Body of pancreas (tissue), 4 donors: ENCODE results near the gene SUGCT. TPM values are rescaled to one million over a fixed set of nuclear protein-coding genes. Genes with fewer than 3 reads are reported as not detected.

Source experiments
- ATAC-seq: fragments of 150-250 bp; one replicate; pipeline ENCODE4 v1.9.1; 2016
- DNase-seq, 4 donors: peaks; one replicate each; pipeline ENCODE4 v3.0.0-alpha.2; 2019
- H3K27ac ChIP-seq, 4 donors: fragments of 200-600 bp; sonication (generic); 1 replicate in 3 of 4; 2 replicates in 1 of 4; pipeline versions ENCODE4 v1.5.1 to v1.6.1; 2016 to 2019; ENCODE audit warnings: mild to moderate bottlenecking in 1 of 4, mixed read lengths in 1 of 4, moderate library complexity in 1 of 4
- H3K27me3 ChIP-seq, 2 donors: fragments of 200-600 bp; sonication (generic); one replicate each; pipeline ENCODE4 v1.6.0; 2016; ENCODE audit warnings: mild to moderate bottlenecking in 1 of 2
- H3K36me3 ChIP-seq, 2 donors: fragments of 200-600 bp; sonication (generic); replicated peaks in 1 of 2; 2 replicates each; pipeline ENCODE4 v1.5.1; 2016; ENCODE audit warnings: low read depth in 2 of 2; ENCODE audit not compliant: insufficient read depth in 1 of 2
- H3K4me1 ChIP-seq: fragments of 200-600 bp; sonication (generic); one replicate; pipeline ENCODE4 v1.6.0; 2016
- H3K4me3 ChIP-seq, 2 donors: fragments of 200-600 bp; sonication (generic); 1 replicate in 1 of 2; 2 replicates in 1 of 2; pipeline ENCODE4 v1.5.1; 2016 to 2019
- H3K9me3 ChIP-seq, 3 donors: fragments of 200-600 bp; sonication (generic); 1 replicate in 2 of 3; 2 replicates in 1 of 3; pipeline ENCODE4 v1.5.1; 2016
- POLR2A ChIP-seq, 3 donors: fragments of 450-650 bp; IDR thresholded peaks; one replicate each; pipeline ENCODE4 v1.6.1; 2016; ENCODE audit warnings: antibody characterized with exemption in 3 of 3, mild to moderate bottlenecking in 2 of 3
- whole genome bisulfite sequencing, 2 donors: methylation state at CpG; one replicate each; pipeline ENCODE4 v1.1.5; 2017; 5-methylcytosine and 5-hydroxymethylcytosine counted together
- intact Hi-C: fragments of 100-400 bp; cut with DNase I; formaldehyde crosslinking; loops from one replicate; pipeline ENCODE4 v1.15.1; 2023
- total RNA-seq, 2 donors: library from RNA; depleted of rRNA; stranded (reverse); fragments of >200 nt; gene quantifications; one replicate each; pipeline ENCODE4 v1.1.0, GENCODE V29; 2016
- TF ChIP-seq, protein P1 (sequence below), 7 experiments: fragments of 450-650 bp in 4 of 7; fragments of 200-600 bp in 3 of 7; sonication (generic) in 3 of 7; IDR thresholded peaks; one replicate each; pipeline ENCODE4 v1.5.1; 2016 to 2019; ENCODE audit warnings: antibody characterized with exemption in 7 of 7

Gene SUGCT
- total RNA-seq, 2 donors from 2014 or later: 0.78 to 1.3 TPM

DNA sequence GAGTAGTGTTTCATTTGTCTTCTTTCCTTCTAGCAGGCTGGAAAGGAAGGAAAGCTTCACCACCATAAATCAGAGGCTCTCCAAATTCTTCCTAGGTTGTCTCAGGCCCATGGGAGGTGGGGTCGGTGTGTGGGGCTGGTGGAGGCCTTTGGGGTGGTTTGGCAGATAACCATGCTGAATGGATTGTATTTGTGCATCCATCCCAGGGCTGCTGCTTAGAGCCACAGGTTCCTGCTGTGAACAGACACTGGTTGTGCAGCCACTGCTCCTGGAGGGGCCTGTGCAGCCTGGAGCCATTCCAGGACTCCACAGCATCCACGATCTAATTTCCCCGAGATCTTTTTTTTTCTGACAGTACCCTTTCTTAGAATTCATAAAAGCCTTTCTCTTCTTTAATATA lies 741.8 kb downstream of the SUGCT start:
- intact Hi-C loops: no loop called here
- no peak overlapping the region for H3K27ac ChIP-seq
- WGBS, 2 donors: 78 to 84% methylated on average over 3 of the region's 3 CpGs

DNA sequence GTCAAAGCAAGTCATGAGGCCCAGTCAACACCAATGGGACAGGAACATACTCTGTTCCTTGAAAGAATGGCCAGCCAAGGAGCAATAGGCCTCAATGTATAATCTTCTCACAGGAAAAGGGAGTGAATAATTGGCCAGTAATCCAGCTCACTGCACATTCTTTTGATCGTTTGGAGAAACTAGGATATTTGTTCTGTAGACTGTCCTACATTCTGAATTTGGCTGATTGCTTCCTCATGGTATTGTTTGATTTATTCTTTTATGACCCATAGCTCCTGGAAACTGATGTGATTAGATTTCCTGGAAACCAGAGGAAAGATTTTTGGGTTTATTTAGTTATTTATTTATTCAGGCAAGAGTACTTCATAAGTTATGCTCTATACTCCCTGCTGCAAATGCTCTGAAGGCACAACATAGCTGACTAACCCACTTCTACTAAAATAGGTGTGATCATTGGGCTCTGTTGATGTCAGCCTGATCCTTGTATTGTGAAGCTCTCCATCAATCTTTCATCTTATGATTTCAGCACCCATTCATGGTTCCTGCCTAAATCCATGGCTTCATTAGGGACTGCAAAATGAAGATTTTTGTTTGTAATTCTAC lies 745.2 kb downstream of the SUGCT start:
- no peaks in the 10 kb centered on the region for H3K4me1 ChIP-seq
- intact Hi-C loops: no loop called here
- H3K27me3 ChIP-seq: no peaks in the 10 kb centered on the region
- no peak for TF ChIP-seq POLR2A (IDR thresholded peaks at IDR 0.05)
- 19 to 28% methylated on average over 1 of the region's 1 CpG for WGBS, 2 donors
- no peak overlapping the region for H3K27ac ChIP-seq
- no peak for ATAC-seq
- no peaks in the 10 kb centered on the region for H3K9me3 ChIP-seq
- no peak overlapping the region for H3K4me3 ChIP-seq
- H3K36me3 ChIP-seq: no peaks in the 10 kb centered on the region
- DNase-seq: no peak

More for the DNA sequence above, 741.8 kb downstream of the SUGCT start:
- Histone ChIP-seq H3K4me3 (no peak overlapping the region), H3K9me3 (no peaks in the 10 kb centered on the region), H3K4me1 (no peaks in the 10 kb centered on the region), H3K36me3 (no peaks in the 10 kb centered on the region), H3K27me3 (no peaks in the 10 kb centered on the region)
- no peak for TF ChIP-seq POLR2A (IDR thresholded peaks at IDR 0.05)
- TF ChIP-seq, protein P1, sequence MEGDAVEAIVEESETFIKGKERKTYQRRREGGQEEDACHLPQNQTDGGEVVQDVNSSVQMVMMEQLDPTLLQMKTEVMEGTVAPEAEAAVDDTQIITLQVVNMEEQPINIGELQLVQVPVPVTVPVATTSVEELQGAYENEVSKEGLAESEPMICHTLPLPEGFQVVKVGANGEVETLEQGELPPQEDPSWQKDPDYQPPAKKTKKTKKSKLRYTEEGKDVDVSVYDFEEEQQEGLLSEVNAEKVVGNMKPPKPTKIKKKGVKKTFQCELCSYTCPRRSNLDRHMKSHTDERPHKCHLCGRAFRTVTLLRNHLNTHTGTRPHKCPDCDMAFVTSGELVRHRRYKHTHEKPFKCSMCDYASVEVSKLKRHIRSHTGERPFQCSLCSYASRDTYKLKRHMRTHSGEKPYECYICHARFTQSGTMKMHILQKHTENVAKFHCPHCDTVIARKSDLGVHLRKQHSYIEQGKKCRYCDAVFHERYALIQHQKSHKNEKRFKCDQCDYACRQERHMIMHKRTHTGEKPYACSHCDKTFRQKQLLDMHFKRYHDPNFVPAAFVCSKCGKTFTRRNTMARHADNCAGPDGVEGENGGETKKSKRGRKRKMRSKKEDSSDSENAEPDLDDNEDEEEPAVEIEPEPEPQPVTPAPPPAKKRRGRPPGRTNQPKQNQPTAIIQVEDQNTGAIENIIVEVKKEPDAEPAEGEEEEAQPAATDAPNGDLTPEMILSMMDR (IDR thresholded peaks at IDR 0.05): no peak
- ATAC-seq: no peak
- no peak for DNase-seq

DNA sequence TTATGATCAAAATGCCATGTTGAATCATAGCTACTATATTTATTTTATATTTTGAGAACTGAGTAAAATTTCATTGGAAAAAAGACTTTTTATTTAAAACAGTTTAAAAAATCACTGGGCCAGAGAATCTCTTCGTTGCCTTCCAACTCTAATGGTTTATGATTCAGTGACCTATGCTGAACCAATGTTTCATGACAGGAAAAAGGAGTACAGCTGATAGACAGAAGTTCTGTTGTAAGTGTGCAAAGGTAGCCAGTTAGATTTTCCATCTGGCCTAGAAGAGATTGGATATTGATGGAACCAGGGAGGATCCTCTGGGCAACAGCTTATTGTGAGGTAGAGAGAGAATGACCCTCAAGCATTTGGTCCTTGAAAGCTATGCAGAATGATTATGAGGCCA lies 745.8 kb downstream of the SUGCT start:
- Histone ChIP-seq H3K4me1 (no peaks in the 10 kb centered on the region), H3K36me3 (no peaks in the 10 kb centered on the region), H3K27me3 (no peaks in the 10 kb centered on the region), H3K4me3 (no peak overlapping the region), H3K9me3 (no peaks in the 10 kb centered on the region), H3K27ac (no peak overlapping the region)
- ATAC-seq (no peak), DNase-seq (no peak)
- WGBS, 2 donors: 59 to 64% methylated on average over 1 of the region's 1 CpG
- TF ChIP-seq POLR2A (IDR thresholded peaks at IDR 0.05): no peak
- TF ChIP-seq, protein P1 (IDR thresholded peaks at IDR 0.05): no peak
- intact Hi-C loops: no loop called here

DNA sequence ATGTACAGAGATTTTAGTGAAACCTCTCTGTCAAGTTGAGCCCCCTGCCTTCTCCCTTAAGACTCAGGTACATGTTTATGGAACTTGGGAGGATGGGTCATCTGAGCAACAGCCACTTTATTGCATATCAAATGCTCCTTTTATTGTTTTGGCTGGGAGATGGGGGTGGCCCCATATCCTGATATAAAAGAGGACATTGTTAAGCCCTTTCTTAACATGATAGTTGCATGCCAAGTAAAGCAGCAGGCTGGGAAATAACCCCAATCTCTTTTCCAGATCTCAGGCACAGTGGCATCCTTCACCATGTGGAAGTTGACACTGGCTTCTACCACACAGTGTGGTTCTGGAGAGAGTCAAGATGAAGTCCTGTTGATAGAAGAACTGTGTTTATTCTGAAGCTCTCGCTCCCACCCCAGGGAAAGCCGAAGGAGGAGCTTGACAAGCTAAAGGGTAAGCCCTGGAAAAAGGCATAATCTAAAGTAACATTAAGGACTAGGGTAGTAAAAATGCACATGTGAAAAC lies 746.7 kb downstream of the SUGCT start:
- no peak for DNase-seq
- Histone ChIP-seq H3K9me3 (no peaks in the 10 kb centered on the region), H3K27me3 (no peaks in the 10 kb centered on the region), H3K4me3 (no peak overlapping the region), H3K27ac (no peak overlapping the region), H3K36me3 (no peaks in the 10 kb centered on the region), H3K4me1 (no peaks in the 10 kb centered on the region)
- intact Hi-C loops: no loop called here
- no peak for ATAC-seq
- TF ChIP-seq POLR2A (IDR thresholded peaks at IDR 0.05): no peak
- TF ChIP-seq, protein P1 (IDR thresholded peaks at IDR 0.05): no peak
- WGBS, 2 donors: 73 to 74% methylated on average over 2 of the region's 2 CpGs

DNA sequence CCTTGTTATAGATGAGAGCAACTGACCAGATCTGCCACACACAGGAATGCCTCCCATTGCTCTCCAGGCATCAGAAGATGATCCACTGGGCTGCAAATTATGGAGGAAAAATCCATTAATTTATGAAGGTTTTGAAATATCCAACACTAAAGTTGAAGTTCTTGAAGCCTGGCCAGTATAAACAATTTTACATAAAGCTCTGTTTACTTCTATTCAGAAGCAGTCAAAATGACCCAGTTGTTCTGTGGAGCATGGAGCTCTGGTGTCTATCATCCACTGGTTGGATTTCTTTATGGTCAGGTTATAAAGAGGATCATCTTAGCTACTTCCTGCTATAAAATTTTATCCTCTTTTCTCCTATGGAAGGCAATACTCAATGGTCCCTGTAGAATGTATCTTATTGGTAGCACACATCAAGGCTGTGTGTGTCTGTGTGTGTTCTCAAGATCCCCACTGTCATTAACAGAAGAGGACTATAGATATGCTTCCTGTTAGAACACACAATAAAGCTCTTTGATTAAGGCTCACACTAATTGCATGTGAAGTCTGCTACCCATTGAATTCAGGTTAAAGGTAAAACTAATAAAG lies 747.4 kb downstream of the SUGCT start:
- no peak overlapping the region for H3K4me3 ChIP-seq
- no peaks in the 10 kb centered on the region for H3K4me1 ChIP-seq
- no peak for ATAC-seq
- no peak for TF ChIP-seq POLR2A (IDR thresholded peaks at IDR 0.05)
- TF ChIP-seq, protein P1 (IDR thresholded peaks at IDR 0.05): no peak
- no peaks in the 10 kb centered on the region for H3K27me3 ChIP-seq
- H3K36me3 ChIP-seq: no peaks in the 10 kb centered on the region
- no peak for DNase-seq
- no peaks in the 10 kb centered on the region for H3K9me3 ChIP-seq
- intact Hi-C loops: no loop called here
- no peak overlapping the region for H3K27ac ChIP-seq
